ENCODE measurements around the gene ATRIP.

ATRIP gene

DNA sequence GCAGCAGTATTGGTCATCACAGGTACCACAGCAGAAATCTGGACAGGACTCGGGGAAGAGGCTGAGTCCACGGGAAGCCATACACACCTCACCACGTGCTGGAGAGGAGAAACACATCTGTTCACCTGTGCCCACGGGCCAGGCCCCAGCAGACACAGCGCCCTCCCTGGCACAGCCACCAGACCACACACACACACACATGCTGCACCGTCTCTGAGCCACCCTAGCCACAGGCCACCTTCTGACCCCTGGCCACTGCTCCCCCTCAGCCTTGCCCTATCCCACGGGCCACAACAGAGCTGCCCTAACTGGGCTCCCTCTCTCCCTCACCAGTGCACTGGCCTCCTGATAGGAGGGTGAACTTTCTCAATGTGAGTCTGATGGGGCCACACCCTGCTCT, 54.7 kb downstream of the ATRIP start:
- no peak for DNase-seq

DNA sequence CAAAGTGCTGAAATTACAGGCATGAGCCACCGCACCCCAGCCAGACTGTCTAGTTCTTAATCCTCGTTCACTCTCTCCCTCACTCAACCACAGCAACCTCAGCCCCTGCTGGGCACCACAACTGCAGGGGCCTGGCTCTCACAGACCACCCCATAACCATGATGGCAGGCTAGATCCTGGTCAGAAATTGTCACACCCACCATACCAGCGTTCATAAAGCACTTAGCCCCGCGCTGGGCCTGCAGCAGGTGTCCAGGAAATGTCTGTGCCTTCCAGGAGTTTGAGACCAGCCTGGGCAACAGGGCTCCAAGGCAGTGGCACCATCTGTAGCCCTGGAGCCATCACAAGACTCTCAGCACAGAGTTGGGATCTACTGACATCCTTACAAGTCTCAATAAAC, 55.6 kb downstream of the ATRIP start:
- no peak for DNase-seq

DNA sequence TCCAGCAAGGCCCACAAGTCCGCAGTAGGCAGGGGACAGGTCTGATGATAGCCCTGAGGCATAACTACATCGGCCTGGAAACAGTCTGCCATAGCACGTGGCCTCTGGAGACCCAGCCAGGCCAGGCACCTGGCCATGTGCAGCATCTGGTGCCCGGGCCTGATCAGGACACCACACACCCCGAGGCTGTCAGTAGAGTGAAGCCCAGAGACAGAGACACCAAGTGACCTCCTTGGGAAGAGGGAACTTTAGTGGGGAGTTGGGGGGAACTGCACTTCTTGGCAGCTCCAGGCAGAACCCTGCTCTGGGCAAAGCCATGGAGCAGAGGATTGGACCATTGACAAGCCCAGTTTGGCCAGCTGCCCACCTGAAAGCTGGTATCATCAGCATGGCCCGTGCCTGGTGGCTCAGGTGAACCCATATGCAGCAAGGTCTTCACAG, 56.2 kb downstream of the ATRIP start:
- DNase-seq = peak in 26 of 56 donors; percentile 13 to 76 (median 27)

DNA sequence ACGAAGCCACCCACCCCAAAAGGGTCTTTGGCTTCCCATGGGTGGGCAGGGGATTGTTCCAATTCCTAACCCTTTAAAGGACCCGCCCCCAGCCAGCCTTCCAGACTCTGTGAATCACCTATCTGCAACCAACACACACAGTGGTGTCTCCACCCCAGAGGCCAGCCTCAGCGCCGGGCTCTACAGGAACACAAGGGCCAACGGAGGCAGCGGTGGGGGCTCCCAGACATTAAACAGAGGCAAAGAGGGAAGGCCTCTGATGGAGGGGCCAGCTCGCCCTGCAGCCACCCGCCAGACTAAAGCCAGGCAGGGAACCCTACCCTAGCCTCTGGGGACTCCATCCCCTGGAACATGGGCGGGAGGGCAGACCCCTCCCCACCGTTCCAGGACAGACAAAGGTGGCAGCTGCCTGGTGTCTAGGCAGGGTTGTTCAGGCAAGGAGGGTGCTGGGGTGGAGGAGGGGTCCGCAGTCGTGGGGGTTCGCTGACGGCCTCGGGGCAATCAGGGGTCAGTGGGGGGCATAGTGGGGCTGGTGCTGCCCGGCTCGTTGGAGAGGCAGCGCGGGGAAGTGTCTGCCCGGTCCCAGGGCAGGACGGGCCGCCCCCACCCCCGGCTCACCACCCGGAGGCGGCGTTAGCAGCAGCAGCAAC, 57.0 kb downstream of the ATRIP start:
- DNase-seq = peak in 7 of 56 donors; percentile 13 to 55 (median 34)

DNA sequence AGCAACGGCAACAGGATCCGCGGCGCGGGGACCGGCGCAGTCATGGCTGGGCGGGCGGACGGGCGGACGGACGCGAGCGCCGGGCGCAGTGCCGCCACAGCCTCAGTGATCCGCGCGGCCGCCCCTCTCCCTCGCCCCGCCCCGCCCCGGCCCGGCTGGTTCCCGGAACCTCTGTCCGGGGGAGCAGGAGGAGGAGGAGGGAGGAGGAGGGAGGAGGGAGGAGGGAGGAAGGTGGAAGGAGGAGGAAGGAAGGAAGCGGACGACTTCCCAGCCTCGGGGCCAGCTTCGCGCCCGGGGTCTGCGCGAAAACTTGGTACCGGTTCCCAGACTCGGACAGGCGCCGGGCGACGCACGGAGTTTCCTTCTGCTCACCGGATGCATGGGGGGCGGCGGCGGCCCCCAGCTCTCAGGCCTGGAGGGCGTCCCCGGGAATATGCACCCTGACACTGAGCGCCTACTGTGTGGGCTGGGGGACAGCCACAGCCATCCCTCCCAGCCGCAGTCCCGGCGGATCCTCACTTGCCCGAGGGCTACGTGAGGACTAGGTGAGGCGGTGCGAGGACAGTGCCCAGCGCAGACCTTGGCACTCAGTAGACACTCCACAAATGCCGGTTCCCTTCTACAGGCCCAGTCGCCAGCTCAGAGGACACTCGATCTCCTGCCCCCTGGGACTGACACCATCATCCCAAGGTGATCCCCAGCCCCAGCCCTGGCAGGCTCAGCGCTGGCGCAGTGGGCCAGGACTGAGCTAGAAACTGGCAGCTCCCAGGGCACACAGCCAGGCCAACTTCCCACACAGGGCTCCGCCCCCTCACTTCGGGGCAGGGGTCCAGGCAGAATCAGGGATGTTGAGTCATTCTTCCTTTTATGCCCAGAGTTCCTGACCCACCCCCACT, 57.8 kb downstream of the ATRIP start, which contains the start of gene SHISA5:
SHISA5 (minus strand) TSS at position 124 of the 896 bp plus-strand sequence; CDS start at position 44, 80 bp downstream.
- DNase-seq = peak in 43 of 56 donors; percentile 16 to 76 (median 49)

DNA sequence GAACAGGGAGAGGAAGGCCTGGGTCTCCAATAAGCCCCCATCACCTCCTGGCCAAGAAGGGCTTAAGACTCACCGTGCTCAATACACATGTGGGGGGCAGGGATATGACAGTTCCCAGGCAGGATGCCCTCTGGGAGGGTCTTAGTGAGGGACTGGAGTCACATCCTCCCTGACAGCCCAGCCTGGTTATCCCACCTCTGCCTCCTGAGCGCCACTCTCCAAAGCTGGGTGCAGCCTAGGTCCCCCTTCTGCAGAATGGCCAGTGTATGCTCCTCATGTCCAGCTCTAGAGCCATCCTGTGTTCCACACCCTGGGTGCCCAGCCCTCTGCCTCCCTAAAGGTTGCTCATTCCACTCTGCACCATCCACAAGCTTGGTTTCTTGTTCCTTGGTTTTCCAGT, 58.6 kb downstream of the ATRIP start:
- DNase-seq = no peak

DNA sequence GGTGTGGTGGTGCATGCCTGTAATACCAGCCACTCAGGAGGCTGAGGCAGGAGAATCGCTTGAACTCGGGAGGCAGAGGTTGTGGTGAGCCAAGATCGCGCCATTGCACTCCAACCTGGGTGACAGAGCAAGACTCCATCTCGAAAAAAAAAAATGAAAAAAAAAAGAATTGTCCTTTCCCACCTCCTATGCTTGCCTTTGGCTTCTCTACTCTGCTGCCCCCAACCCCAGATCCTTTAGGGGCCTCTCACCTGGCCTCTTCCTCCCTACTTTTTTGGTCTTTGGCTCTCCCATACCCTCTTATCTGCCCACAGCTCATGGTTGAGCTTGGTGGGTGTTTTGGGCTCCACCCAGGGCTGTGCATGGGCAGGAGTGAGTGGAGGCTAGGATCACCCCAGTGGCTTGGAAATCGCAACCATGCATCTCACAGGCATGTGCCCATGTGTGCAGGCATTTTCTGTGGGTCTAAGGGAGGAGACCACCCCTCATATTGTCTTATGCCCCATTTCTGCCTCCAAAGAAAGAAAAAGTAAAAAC, 59.5 kb downstream of the ATRIP start:
- no peak for DNase-seq

DNA sequence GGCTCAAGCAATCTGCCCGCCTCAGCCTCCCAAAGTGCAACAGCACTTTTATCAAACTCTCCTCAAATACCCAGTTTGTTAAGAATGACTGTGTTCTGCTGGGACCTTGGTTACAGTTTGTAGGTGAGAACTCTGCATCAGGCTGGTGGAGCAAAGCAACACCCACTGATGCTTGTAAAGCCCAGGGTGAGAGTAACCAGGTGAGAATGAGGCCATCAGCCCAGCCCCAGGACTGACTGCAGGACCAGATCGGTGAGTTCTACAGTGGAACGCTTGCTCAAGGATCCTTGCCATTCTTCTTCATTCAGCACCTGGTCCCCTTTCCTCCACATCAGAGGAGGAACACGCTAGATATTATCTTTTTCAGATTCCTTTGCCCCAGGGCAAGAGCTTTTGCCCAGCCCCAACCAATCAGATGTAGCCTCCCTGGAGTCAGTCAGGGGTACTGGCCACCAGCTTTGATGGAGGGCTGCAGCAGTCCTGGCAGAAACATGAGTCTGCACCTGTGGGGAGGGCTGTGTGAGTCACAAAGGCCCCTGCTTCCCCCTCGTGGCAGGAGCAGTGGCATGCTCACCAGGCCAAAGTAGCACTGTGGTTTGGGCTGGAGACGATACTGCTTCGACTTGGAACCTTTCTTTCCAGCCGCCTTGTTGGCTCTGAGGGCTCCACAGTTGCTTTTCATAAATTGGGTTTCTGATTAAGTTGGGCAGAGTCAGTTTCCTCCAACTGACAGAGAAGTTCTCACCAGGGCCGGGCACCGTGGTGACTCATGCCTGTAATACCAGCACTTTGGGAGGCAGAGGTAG, 60.9 kb downstream of the ATRIP start:
- peak in 10 of 56 donors; percentile 6 to 43 (median 12) for DNase-seq

DNA sequence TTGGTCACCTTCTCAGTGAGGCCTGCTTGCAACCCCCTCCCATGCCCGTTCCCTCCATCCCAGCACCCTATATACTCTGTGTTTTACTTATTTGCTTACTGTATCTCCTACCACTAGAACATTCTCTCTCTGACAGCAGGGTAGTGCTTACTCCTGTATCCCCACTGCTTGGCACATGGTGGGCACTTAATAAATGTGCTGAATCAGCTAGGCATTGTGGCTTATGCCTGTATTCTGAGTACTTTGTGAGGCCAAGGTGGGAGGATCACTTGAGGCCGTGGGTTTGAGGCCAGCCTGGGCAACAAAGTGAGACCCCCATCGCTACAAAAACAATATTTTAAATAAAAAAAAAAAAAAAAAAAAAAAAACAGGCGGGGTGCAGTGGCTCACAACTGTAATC, 65.0 kb downstream of the ATRIP start:
- no peak for DNase-seq

DNA sequence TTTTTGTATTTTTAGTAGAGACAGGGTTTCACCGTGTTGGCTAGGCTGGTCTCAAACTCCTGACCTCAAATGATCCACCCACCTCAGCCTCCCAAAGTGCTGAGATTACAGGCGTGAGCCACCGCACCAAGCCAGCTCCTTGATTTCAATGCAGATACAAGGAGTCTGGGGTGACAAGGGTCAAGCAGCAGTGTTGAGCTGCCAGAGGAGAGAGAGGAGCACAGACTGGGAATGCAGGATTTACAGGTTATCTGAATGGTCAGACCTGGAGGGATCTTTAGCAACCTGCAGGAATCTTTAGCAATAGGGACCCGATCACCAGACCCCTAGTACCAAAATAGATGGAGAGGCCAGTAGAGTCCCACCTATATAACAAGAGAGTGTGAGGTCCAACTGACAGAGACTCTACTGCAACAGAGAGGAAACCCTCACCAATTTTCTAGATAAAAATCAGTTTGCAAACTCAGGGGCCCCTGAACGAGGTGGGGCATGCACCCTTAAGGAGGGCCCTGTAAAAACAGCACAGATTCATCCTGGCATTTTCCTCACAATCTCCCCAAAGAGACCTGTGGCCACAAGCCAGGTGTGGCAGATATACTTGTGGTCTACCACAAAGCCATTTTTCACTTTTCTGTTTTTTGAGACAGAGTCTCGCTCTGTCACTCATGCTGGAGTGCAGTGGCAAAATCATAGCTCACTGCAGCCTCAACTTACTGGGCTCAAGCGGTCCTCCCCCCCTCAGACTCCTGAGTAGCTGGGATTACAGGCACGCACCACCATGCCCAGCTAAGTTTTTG, 68.1 kb downstream of the ATRIP start:
- DNase-seq = no peak
